ENCODE data around the gene TNIK. TPM values are rescaled to one million over a fixed set of nuclear protein-coding genes. Genes with fewer than 3 reads are reported as not detected.

Gene TNIK
- total RNA-seq, 1 experiment from 2014 or later: not detected

GRCh38 chr3:171213907-171214306 is 246.3 kb downstream of the TNIK start:
- H3K79me2 ChIP-seq (ENCODE audit: low read length): no peaks in the 10 kb centered on the region
- H3K27me3 ChIP-seq (ENCODE audit: low read length): no peaks in the 10 kb centered on the region
- H3K27ac ChIP-seq (ENCODE audit: low read length): no peak overlapping the region
- no peaks in the 10 kb centered on the region for H3K9me2 ChIP-seq (replicated peaks; ENCODE audit: insufficient read depth, low read length)
- H2AFZ ChIP-seq (ENCODE audit: low read length): no peak overlapping the region
- no peak for DNase-seq
- no peaks in the 10 kb centered on the region for H4K20me1 ChIP-seq (ENCODE audit: insufficient read depth, low read depth, low read length)
- H3K36me3 ChIP-seq (ENCODE audit: insufficient read depth, low read length): no peaks in the 10 kb centered on the region
- H3K4me2 ChIP-seq (ENCODE audit: low read depth, low read length, poor library complexity, severe bottlenecking): no peak overlapping the region
- H3K4me1 ChIP-seq (ENCODE audit: low read length): no peaks in the 10 kb centered on the region
- H3K9me3 ChIP-seq (ENCODE audit: low read length): no peaks in the 10 kb centered on the region
- no peak overlapping the region for H3K4me3 ChIP-seq (ENCODE audit: low read length)
- H3K9ac ChIP-seq (ENCODE audit: low read length): no peak overlapping the region

- H3K36me3 ChIP-seq (ENCODE audit: insufficient read depth, low read length): no peaks in the 10 kb centered on the region
- H3K9me2 ChIP-seq (replicated peaks; ENCODE audit: insufficient read depth, low read length): no peaks in the 10 kb centered on the region
- no peaks in the 10 kb centered on the region for H3K4me1 ChIP-seq (ENCODE audit: low read length)
- DNase-seq: no peak
- H4K20me1 ChIP-seq (ENCODE audit: insufficient read depth, low read depth, low read length): no peaks in the 10 kb centered on the region
- no peak overlapping the region for H3K27ac ChIP-seq (ENCODE audit: low read length)
- no peaks in the 10 kb centered on the region for H3K9me3 ChIP-seq (ENCODE audit: low read length)
- H3K4me3 ChIP-seq (ENCODE audit: low read length): no peak overlapping the region
- H3K27me3 ChIP-seq (ENCODE audit: low read length): no peaks in the 10 kb centered on the region
- H2AFZ ChIP-seq (ENCODE audit: low read length): no peak overlapping the region
- no peak overlapping the region for H3K9ac ChIP-seq (ENCODE audit: low read length)
- H3K79me2 ChIP-seq (ENCODE audit: low read length): no peaks in the 10 kb centered on the region
- H3K4me2 ChIP-seq (ENCODE audit: low read depth, low read length, poor library complexity, severe bottlenecking): no peak overlapping the region
Measured at GRCh38 chr3:171213178-171213577, 247.0 kb downstream of the TNIK start.

GRCh38 chr3:171212648-171213047 is 247.6 kb downstream of the TNIK start:
- Histone ChIP-seq H3K27me3 (ENCODE audit: low read length) (no peaks in the 10 kb centered on the region), H2AFZ (ENCODE audit: low read length) (no peak overlapping the region)

GRCh38 chr3:171206283-171206682 is 253.9 kb downstream of the TNIK start:
- H3K9me2 ChIP-seq (replicated peaks; ENCODE audit: insufficient read depth, low read length): no peaks in the 10 kb centered on the region
- H4K20me1 ChIP-seq (ENCODE audit: insufficient read depth, low read depth, low read length): no peaks in the 10 kb centered on the region
- no peaks in the 10 kb centered on the region for H3K79me2 ChIP-seq (ENCODE audit: low read length)
- H3K27me3 ChIP-seq (ENCODE audit: low read length): no peaks in the 10 kb centered on the region
- no peak for DNase-seq
- H3K4me1 ChIP-seq (ENCODE audit: low read length): no peaks in the 10 kb centered on the region
- no peak overlapping the region for H3K4me2 ChIP-seq (ENCODE audit: low read depth, low read length, poor library complexity, severe bottlenecking)
- H3K4me3 ChIP-seq (ENCODE audit: low read length): no peak overlapping the region
- H3K9me3 ChIP-seq (ENCODE audit: low read length): no peaks in the 10 kb centered on the region
- no peak overlapping the region for H3K27ac ChIP-seq (ENCODE audit: low read length)
- H3K36me3 ChIP-seq (ENCODE audit: insufficient read depth, low read length): no peaks in the 10 kb centered on the region
- no peak overlapping the region for H2AFZ ChIP-seq (ENCODE audit: low read length)
- no peak overlapping the region for H3K9ac ChIP-seq (ENCODE audit: low read length)

More at GRCh38 chr3:171212648-171213047, 247.6 kb downstream of the TNIK start:
- no peaks in the 10 kb centered on the region for H3K4me1 ChIP-seq (ENCODE audit: low read length)
- H3K36me3 ChIP-seq (ENCODE audit: insufficient read depth, low read length): no peaks in the 10 kb centered on the region
- H3K4me3 ChIP-seq (ENCODE audit: low read length): no peak overlapping the region
- no peak overlapping the region for H3K9ac ChIP-seq (ENCODE audit: low read length)
- H3K4me2 ChIP-seq (ENCODE audit: low read depth, low read length, poor library complexity, severe bottlenecking): no peak overlapping the region
- no peak overlapping the region for H3K27ac ChIP-seq (ENCODE audit: low read length)
- DNase-seq: no peak
- H3K9me2 ChIP-seq (replicated peaks; ENCODE audit: insufficient read depth, low read length): no peaks in the 10 kb centered on the region
- no peaks in the 10 kb centered on the region for H4K20me1 ChIP-seq (ENCODE audit: insufficient read depth, low read depth, low read length)
- H3K9me3 ChIP-seq (ENCODE audit: low read length): no peaks in the 10 kb centered on the region
- H3K79me2 ChIP-seq (ENCODE audit: low read length): no peaks in the 10 kb centered on the region

GRCh38 chr3:171204942-171205341 is 255.3 kb downstream of the TNIK start:
- Histone ChIP-seq H3K79me2 (ENCODE audit: low read length) (no peaks in the 10 kb centered on the region), H3K27ac (ENCODE audit: low read length) (no peak overlapping the region), H3K9me3 (ENCODE audit: low read length) (no peaks in the 10 kb centered on the region), H3K4me3 (ENCODE audit: low read length) (no peak overlapping the region), H2AFZ (ENCODE audit: low read length) (no peak overlapping the region), H4K20me1 (ENCODE audit: insufficient read depth, low read depth, low read length) (no peaks in the 10 kb centered on the region), H3K4me2 (ENCODE audit: low read depth, low read length, poor library complexity, severe bottlenecking) (no peak overlapping the region), H3K4me1 (ENCODE audit: low read length) (no peaks in the 10 kb centered on the region), H3K27me3 (ENCODE audit: low read length) (no peaks in the 10 kb centered on the region), H3K9ac (ENCODE audit: low read length) (no peak overlapping the region), H3K9me2 (replicated peaks; ENCODE audit: insufficient read depth, low read length) (no peaks in the 10 kb centered on the region), H3K36me3 (ENCODE audit: insufficient read depth, low read length) (no peaks in the 10 kb centered on the region)
- no peak for DNase-seq

- no peak for DNase-seq
- no peak overlapping the region for H3K27ac ChIP-seq (ENCODE audit: low read length)
- no peak overlapping the region for H3K9ac ChIP-seq (ENCODE audit: low read length)
- no peak overlapping the region for H2AFZ ChIP-seq (ENCODE audit: low read length)
- no peaks in the 10 kb centered on the region for H3K79me2 ChIP-seq (ENCODE audit: low read length)
- no peaks in the 10 kb centered on the region for H4K20me1 ChIP-seq (ENCODE audit: insufficient read depth, low read depth, low read length)
- no peak overlapping the region for H3K4me2 ChIP-seq (ENCODE audit: low read depth, low read length, poor library complexity, severe bottlenecking)
- no peaks in the 10 kb centered on the region for H3K36me3 ChIP-seq (ENCODE audit: insufficient read depth, low read length)
- H3K27me3 ChIP-seq (ENCODE audit: low read length): no peaks in the 10 kb centered on the region
- no peaks in the 10 kb centered on the region for H3K9me2 ChIP-seq (replicated peaks; ENCODE audit: insufficient read depth, low read length)
- no peaks in the 10 kb centered on the region for H3K9me3 ChIP-seq (ENCODE audit: low read length)
- no peak overlapping the region for H3K4me3 ChIP-seq (ENCODE audit: low read length)
- H3K4me1 ChIP-seq (ENCODE audit: low read length): no peaks in the 10 kb centered on the region
Measured at GRCh38 chr3:171201825-171202224, 258.4 kb downstream of the TNIK start.

GRCh38 chr3:171200750-171201088 is 259.5 kb downstream of the TNIK start:
- Histone ChIP-seq H3K79me2 (ENCODE audit: low read length) (no peaks in the 10 kb centered on the region), H3K4me3 (ENCODE audit: low read length) (no peak overlapping the region), H3K9me2 (replicated peaks; ENCODE audit: insufficient read depth, low read length) (no peaks in the 10 kb centered on the region), H3K36me3 (ENCODE audit: insufficient read depth, low read length) (no peaks in the 10 kb centered on the region), H3K4me2 (ENCODE audit: low read depth, low read length, poor library complexity, severe bottlenecking) (no peak overlapping the region), H3K9ac (ENCODE audit: low read length) (no peak overlapping the region), H3K27ac (ENCODE audit: low read length) (no peak overlapping the region), H4K20me1 (ENCODE audit: insufficient read depth, low read depth, low read length) (no peaks in the 10 kb centered on the region), H3K4me1 (ENCODE audit: low read length) (no peaks in the 10 kb centered on the region), H2AFZ (ENCODE audit: low read length) (no peak overlapping the region), H3K9me3 (ENCODE audit: low read length) (no peaks in the 10 kb centered on the region), H3K27me3 (ENCODE audit: low read length) (no peaks in the 10 kb centered on the region)
- no peak for DNase-seq

- Histone ChIP-seq H3K36me3 (ENCODE audit: insufficient read depth, low read length) (no peaks in the 10 kb centered on the region), H3K4me1 (ENCODE audit: low read length) (no peaks in the 10 kb centered on the region), H4K20me1 (ENCODE audit: insufficient read depth, low read depth, low read length) (no peaks in the 10 kb centered on the region), H3K9me3 (ENCODE audit: low read length) (no peaks in the 10 kb centered on the region), H3K27ac (ENCODE audit: low read length) (no peak overlapping the region), H3K79me2 (ENCODE audit: low read length) (no peaks in the 10 kb centered on the region), H2AFZ (ENCODE audit: low read length) (no peak overlapping the region), H3K4me2 (ENCODE audit: low read depth, low read length, poor library complexity, severe bottlenecking) (no peak overlapping the region), H3K4me3 (ENCODE audit: low read length) (no peak overlapping the region), H3K9ac (ENCODE audit: low read length) (no peak overlapping the region), H3K27me3 (ENCODE audit: low read length) (no peaks in the 10 kb centered on the region), H3K9me2 (replicated peaks; ENCODE audit: insufficient read depth, low read length) (no peaks in the 10 kb centered on the region)
- no peak for DNase-seq
Measured at GRCh38 chr3:171200052-171200749, 260.0 kb downstream of the TNIK start.

- H3K27ac ChIP-seq (ENCODE audit: low read length): no peak overlapping the region
- no peaks in the 10 kb centered on the region for H3K79me2 ChIP-seq (ENCODE audit: low read length)
- no peaks in the 10 kb centered on the region for H3K9me3 ChIP-seq (ENCODE audit: low read length)
- H3K9ac ChIP-seq (ENCODE audit: low read length): no peak overlapping the region
- no peaks in the 10 kb centered on the region for H3K4me1 ChIP-seq (ENCODE audit: low read length)
- no peaks in the 10 kb centered on the region for H3K27me3 ChIP-seq (ENCODE audit: low read length)
- no peak overlapping the region for H3K4me3 ChIP-seq (ENCODE audit: low read length)
- DNase-seq: no peak
- H3K4me2 ChIP-seq (ENCODE audit: low read depth, low read length, poor library complexity, severe bottlenecking): no peak overlapping the region
- no peaks in the 10 kb centered on the region for H3K9me2 ChIP-seq (replicated peaks; ENCODE audit: insufficient read depth, low read length)
- H2AFZ ChIP-seq (ENCODE audit: low read length): no peak overlapping the region
- no peaks in the 10 kb centered on the region for H4K20me1 ChIP-seq (ENCODE audit: insufficient read depth, low read depth, low read length)
- no peaks in the 10 kb centered on the region for H3K36me3 ChIP-seq (ENCODE audit: insufficient read depth, low read length)
Measured at GRCh38 chr3:171199473-171199829, 260.8 kb downstream of the TNIK start.
